Hepatocyte (in vitro differentiated cells): Measurements from ENCODE around the gene CDHR3. TPM values are rescaled to one million over a fixed set of nuclear protein-coding genes. Genes with fewer than 3 reads are reported as not detected.

Experiments used
- DNase-seq: peaks from one replicate; pipeline ENCODE4 v3.0.0-alpha.2; 2016; ENCODE audit warnings: low spot score
- H2AFZ ChIP-seq: fragments of 200-600 bp; sonication (generic); 2 replicates; pipeline ENCODE4 v1.6.0; 2016; ENCODE audit warnings: antibody characterized with exemption, mild to moderate bottlenecking
- H3K27ac ChIP-seq: fragments of 200-600 bp; sonication (generic); 2 replicates; pipeline ENCODE4 v1.5.1; 2016; ENCODE audit warnings: mild to moderate bottlenecking
- H3K27me3 ChIP-seq: fragments of 200-600 bp; sonication (generic); 2 replicates; pipeline ENCODE4 v1.6.1; 2016
- H3K36me3 ChIP-seq: fragments of 200-600 bp; sonication (generic); replicated peaks from 2 replicates; pipeline ENCODE4 v1.5.1; 2016; ENCODE audit warnings: low read depth; ENCODE audit not compliant: insufficient read depth
- H3K4me1 ChIP-seq: fragments of 200-600 bp; sonication (generic); 2 replicates; pipeline ENCODE4 v1.5.1; 2016; ENCODE audit warnings: mild to moderate bottlenecking, moderate library complexity; ENCODE audit not compliant: insufficient read depth
- H3K4me2 ChIP-seq: fragments of 200-600 bp; sonication (generic); 2 replicates; pipeline ENCODE4 v1.6.0; 2016
- H3K4me3 ChIP-seq: fragments of 200-600 bp; sonication (generic); 2 replicates; pipeline ENCODE4 v1.5.1; 2016; ENCODE audit warnings: mild to moderate bottlenecking
- H3K79me2 ChIP-seq: fragments of 200-600 bp; sonication (generic); 2 replicates; pipeline ENCODE4 v1.6.0; 2017; ENCODE audit warnings: mild to moderate bottlenecking
- H3K9me2 ChIP-seq: fragments of 200-600 bp; sonication (generic); replicated peaks from 2 replicates; pipeline ENCODE4 v1.6.0; 2017; ENCODE audit warnings: mild to moderate bottlenecking; ENCODE audit not compliant: insufficient read depth
- H3K9me3 ChIP-seq: fragments of 200-600 bp; sonication (generic); 2 replicates; pipeline ENCODE4 v1.5.1; 2016; ENCODE audit warnings: low read depth, mild to moderate bottlenecking
- H4K20me1 ChIP-seq: fragments of 200-600 bp; sonication (generic); 2 replicates; pipeline ENCODE4 v1.6.0; 2016; ENCODE audit warnings: mild to moderate bottlenecking; ENCODE audit not compliant: insufficient read depth, poor library complexity, severe bottlenecking
- CTCF ChIP-seq: fragments of 200-600 bp; sonication (generic); IDR thresholded peaks from 2 replicates; pipeline ENCODE4 v1.5.1; 2016; ENCODE audit warnings: antibody characterized with exemption, mild to moderate bottlenecking; ENCODE audit not compliant: poor library complexity
- EZH2 ChIP-seq: fragments of 200-600 bp; sonication (generic); IDR thresholded peaks from 2 replicates; pipeline ENCODE4 v1.6.1; 2016; ENCODE audit warnings: antibody characterized with exemption, mild to moderate bottlenecking, borderline replicate concordance
- EZH2phosphoT487 ChIP-seq: fragments of 200-600 bp; sonication (generic); IDR thresholded peaks from one replicate; pipeline ENCODE4 v1.6.1; 2018; ENCODE audit warnings: antibody characterized with exemption, mild to moderate bottlenecking, low read depth, moderate library complexity; ENCODE audit not compliant: unreplicated experiment, severe bottlenecking
- WGBS: methylation state at CpG from one replicate; pipeline ENCODE4 v1.1.6; 2016; ENCODE audit warnings: low lambda C conversion rate; ENCODE audit errors: missing lambda C conversion rate; 5-methylcytosine and 5-hydroxymethylcytosine counted together
- polyA plus RNA-seq: library from polyadenylated mRNA; unstranded; fragments of >200 nt; fragmentation: Nextera tagmentation; extraction: Ambion mirVana; gene quantifications from 2 replicates; pipeline ENCODE4 v1.2.1, GENCODE V29; 2016
- total RNA-seq: library from RNA; depleted of rRNA; stranded (reverse); fragments of >200 nt; gene quantifications from 2 replicates; pipeline ENCODE4 v1.2.3, GENCODE V29; 2014

CDHR3 gene
- total and polyA plus RNA-seq, 2 experiments from 2014 or later: 3.3 to 6.9 TPM

GRCh38 chr7:106034383-106034782, 71.3 kb downstream of the CDHR3 start:
- 95% methylated on average over 2 of the region's 2 CpGs for WGBS
- no peaks in the 10 kb centered on the region for H3K79me2 ChIP-seq
- no peaks in the 10 kb centered on the region for H4K20me1 ChIP-seq

GRCh38 chr7:106035568-106035967, 72.5 kb downstream of the CDHR3 start:
- Histone ChIP-seq H3K4me1 (no peaks in the 10 kb centered on the region), H2AFZ (no peak overlapping the region), H3K9me2 (no peaks in the 10 kb centered on the region), H4K20me1 (no peaks in the 10 kb centered on the region), H3K4me2 (no peak overlapping the region), H3K9me3 (no peaks in the 10 kb centered on the region), H3K36me3 (no peaks in the 10 kb centered on the region), H3K79me2 (no peaks in the 10 kb centered on the region), H3K4me3 (no peak overlapping the region), H3K27me3 (no peaks in the 10 kb centered on the region), H3K27ac (no peak overlapping the region)
- WGBS: 93% methylated on average over 8 of the region's 8 CpGs
- no peak for DNase-seq
- no peak for TF ChIP-seq EZH2phosphoT487
- no peak for TF ChIP-seq EZH2
- no peak for TF ChIP-seq CTCF

More at GRCh38 chr7:106034383-106034782, 71.3 kb downstream of the CDHR3 start:
- Histone ChIP-seq H3K4me3 (no peak overlapping the region), H3K9me3 (no peaks in the 10 kb centered on the region), H3K9me2 (no peaks in the 10 kb centered on the region), H3K4me2 (no peak overlapping the region), H2AFZ (no peak overlapping the region), H3K27ac (no peak overlapping the region), H3K4me1 (no peaks in the 10 kb centered on the region), H3K36me3 (no peaks in the 10 kb centered on the region), H3K27me3 (no peaks in the 10 kb centered on the region)
- no peak for DNase-seq
- no peak for TF ChIP-seq CTCF
- no peak for TF ChIP-seq EZH2phosphoT487
- TF ChIP-seq EZH2: no peak

GRCh38 chr7:106036004-106036403, 72.9 kb downstream of the CDHR3 start:
- Histone ChIP-seq H3K9me3 (no peaks in the 10 kb centered on the region), H3K4me3 (no peak overlapping the region), H3K27ac (no peak overlapping the region), H3K4me1 (no peaks in the 10 kb centered on the region), H3K4me2 (no peak overlapping the region), H4K20me1 (no peaks in the 10 kb centered on the region), H2AFZ (no peak overlapping the region), H3K9me2 (no peaks in the 10 kb centered on the region), H3K27me3 (no peaks in the 10 kb centered on the region), H3K36me3 (no peaks in the 10 kb centered on the region), H3K79me2 (no peaks in the 10 kb centered on the region)
- WGBS: 68% methylated on average over 6 of the region's 6 CpGs
- no peak for DNase-seq
- TF ChIP-seq EZH2: no peak

GRCh38 chr7:106037489-106038176, 74.6 kb downstream of the CDHR3 start:
- H2AFZ ChIP-seq: no peak overlapping the region
- no peak overlapping the region for H3K4me3 ChIP-seq
- H3K79me2 ChIP-seq: no peaks in the 10 kb centered on the region
- H3K4me2 ChIP-seq: no peak overlapping the region
- H3K9me3 ChIP-seq: no peaks in the 10 kb centered on the region
- DNase-seq: no peak
- no peaks in the 10 kb centered on the region for H3K27me3 ChIP-seq
- TF ChIP-seq CTCF (no peak), EZH2 (no peak), EZH2phosphoT487 (no peak)
- 78% methylated on average over 7 of the region's 7 CpGs for WGBS
- no peaks in the 10 kb centered on the region for H3K36me3 ChIP-seq
- no peak overlapping the region for H3K27ac ChIP-seq
- H3K9me2 ChIP-seq: no peaks in the 10 kb centered on the region
- peaks cover 5% of the 10 kb centered on the region for H3K4me1 ChIP-seq
- no peaks in the 10 kb centered on the region for H4K20me1 ChIP-seq
